NCI-H146 treated with DMSO at 0.1 percent for 48 hours (cell line): ENCODE results near the gene TGFBR1.

Experiments used
- DNase-seq: peaks from one replicate; lab custom pipeline; 2025; ENCODE audit not compliant: unreplicated experiment; lab: John Stamatoyannopoulos, UW

The TGFBR1 gene

DNA sequence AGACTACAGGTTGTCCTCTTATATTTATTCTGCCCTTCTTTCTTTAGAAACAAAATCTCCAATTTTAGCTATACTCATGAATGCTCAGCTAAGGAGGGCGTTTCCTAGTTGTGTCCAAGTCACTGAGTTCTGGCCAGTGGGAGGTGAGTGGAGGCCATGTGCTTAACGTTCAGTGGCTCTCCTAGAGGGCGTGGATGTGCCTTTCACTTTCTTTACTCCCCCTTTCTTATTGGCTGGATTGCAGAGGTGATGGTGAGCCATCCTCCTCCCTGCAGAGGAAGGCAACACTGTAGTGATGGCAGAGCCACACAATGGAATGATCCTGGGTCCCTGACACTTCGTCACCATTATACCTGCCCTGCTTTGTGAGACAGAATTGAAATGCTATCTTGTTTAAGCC lies 62.2 kb downstream of the TGFBR1 start:
- DNase-seq = no peak

DNA sequence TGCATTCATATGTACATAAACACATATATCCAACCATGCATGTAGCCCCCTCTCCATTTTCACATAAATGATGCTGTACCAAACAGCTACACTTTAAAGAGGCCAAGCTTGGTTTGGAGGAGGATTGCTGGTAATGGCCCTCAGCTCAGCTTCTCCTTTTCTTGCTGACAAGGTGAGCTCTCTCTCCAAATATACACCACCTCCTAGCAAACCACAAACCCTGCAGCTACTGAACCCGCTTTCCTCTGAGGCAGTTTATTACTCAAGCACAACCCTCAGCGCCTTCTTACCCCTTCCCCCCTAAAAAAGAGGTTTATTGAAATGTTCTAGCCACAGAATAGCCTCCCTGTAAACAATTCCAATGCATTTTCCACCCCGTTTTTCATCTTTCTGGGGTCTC lies 62.8 kb downstream of the TGFBR1 start:
- DNase-seq = no peak

- no peak for DNase-seq
Observed at GRCh38 chr9:99169086-99169485, 64.2 kb downstream of the TGFBR1 start.

GRCh38 chr9:99169982-99170761 lies 65.3 kb downstream of the TGFBR1 start:
- DNase-seq = peak; percentile 93

DNA sequence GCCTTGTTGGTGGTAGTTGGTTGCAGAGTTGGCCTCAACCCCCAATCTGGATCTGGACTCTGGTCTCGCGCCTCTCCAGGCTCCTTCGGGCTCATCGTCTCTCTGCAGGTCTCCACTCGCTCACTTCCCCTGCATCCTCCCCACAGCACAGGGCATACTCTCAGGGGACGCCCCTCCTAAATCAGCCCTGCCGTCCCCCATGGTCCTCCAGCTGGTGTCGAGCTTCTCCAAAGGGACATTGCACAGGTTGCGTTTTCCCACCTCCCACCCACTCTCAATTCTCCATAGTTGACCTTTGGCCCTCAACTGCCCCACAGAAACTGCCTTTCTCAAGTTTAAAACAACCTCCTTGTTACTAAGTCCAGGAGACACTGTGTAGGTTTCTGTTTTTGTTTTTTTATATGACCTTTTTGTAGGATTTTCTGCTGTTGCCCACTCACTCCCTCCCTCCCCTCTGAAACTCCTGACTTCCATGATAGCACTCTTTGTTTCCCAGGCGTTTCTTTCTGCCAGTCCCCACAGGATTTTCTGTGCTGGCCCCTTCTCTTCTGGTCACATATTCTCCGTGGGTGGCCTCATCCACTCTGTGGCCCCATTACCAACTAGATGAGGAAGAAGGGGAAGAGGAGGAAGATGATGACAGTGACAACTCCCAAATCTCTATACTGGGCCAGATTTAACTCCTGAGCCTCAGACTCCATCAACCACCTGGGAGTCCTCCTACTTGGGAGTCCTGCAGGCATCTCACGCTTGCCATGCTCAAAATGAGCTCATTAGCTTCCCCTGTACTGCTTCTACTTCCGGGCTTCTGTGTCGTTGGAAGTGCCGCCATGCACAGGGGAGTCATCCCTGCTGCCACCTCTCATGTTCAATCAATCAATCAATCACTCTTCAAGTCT lies 66.6 kb downstream of the TGFBR1 start:
- DNase-seq = no peak

GRCh38 chr9:99172124-99173091 lies 67.5 kb downstream of the TGFBR1 start:
- DNase-seq = peak; percentile 69

GRCh38 chr9:99173570-99174504 lies 68.9 kb downstream of the TGFBR1 start:
- DNase-seq = peak; percentile 3

DNA sequence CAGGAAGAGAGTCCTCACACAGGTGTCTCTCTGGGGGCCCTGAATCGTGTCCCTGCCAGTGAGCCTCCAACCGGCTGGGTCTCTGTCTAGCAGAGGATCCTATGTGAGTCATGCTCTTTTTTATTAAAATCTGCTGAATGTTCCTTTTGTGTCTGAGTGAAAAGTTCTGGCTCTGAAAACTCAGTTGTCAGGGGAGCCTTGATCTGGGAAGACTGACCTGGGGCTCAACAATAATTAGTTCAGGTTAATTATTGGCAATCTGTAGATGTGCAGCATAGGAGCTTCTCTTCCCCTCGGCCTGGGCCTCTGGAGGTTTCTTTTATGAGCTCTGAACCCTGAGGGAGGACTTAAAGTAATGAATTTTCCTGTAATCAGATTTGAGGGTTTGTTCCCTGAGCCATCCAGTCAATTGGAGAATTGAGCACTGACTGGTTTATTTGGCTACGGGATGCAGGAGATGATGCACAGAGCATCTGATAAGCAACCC lies 71.7 kb downstream of the TGFBR1 start:
- no peak for DNase-seq

DNA sequence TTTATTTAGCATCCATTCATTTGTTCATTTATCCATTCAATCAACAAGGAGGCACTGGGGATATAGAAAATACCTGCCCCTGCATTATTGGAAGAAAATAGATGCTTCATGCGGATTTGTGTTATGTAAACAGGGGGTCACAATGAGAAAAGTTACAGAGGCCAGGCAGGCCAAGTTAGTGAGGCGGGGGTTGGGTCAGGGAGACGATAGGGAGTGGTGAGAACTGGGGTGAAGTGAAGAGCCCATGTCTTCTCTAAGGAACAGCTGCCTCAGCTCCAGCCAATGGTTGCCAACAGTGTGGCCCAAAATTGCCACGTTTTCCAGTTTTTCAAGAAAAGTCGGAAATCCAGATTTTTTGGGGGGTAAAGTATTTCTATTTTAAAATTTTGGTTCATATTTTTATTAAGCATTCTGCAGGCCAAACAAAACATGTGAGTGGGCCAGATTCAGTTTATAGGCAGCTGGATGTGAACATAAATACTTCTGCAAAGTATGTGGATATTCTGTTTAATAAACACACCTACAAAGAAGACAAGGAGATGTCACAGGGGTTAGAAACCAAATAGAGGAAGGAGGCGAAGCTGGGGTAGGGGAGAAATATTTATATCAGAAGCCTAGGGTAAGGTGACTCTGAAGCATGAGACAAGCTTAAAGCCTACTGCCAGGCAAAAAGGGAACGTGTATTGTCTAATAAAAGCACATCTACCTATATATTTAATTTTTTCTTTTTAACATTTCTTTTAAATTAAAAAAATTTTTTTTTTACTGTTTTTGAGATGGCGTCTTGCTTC lies 72.9 kb downstream of the TGFBR1 start:
- no peak for DNase-seq

DNA sequence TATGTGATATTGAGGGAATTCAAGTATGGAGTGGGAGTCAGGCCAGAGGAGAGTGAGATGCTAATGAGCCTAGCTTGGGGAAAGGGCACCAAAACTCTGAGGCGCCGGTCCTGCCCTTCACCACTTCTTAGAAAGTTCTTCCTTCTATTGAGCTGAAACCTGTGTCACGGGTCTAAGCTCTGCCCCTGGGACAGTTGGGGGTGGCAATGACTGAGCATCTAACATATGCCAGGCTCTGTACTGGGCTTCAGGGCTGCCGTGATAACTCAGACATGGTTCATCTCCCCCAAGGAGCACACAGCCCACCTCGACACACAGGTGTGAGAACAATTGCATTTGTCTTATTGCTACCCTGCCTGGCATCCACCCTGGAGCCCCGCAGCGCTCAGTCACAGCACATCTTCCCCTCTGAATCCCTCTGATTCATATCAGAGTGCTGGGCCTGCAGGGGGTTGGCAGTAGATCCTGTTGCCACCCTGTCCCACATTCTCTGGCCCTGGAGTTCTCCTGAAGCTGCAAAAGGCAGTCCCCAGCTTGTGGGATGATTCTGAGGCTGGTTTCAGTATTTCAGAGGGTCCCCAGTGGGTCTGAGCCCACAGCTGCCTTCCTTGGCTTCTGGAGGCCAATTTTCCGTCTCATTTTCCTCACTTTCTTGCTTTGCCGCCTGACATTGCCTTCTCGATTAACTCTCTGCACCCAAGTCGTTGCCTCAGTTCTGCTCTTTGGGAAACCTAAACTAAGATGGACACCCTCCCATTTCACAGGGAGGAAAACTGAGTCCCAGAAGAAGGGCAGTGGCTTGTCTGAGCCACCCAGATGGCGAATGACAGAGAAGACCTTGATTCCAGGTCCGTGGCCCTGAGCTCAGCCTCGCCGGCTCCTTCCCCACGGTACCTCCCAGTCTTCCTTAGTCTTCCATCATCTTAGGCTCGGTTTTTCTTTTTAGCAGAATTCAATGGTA lies 74.3 kb downstream of the TGFBR1 start:
- DNase-seq = no peak

DNA sequence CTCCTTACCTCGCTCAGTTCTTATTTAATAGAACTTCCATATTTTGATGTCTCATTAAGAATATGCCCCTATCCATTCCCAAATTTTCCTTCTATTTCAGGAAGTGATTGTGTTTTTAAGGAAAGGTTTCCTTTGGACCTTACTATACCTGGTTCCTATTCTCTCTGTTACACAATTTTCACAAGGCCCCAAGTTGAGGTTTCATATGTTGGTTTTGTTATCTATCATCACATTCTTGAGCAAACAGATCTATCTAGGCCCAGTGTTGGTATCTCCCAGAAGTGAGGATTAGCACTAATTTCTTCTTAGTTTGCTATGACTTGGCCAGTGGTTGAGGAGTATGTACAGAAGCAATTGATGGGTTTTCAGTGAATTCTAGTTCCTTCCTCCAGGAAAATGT lies 75.3 kb downstream of the TGFBR1 start:
- no peak for DNase-seq

- DNase-seq = no peak
Observed at GRCh38 chr9:99180662-99181061, 75.7 kb downstream of the TGFBR1 start.

- DNase-seq = no peak
Observed at GRCh38 chr9:99181206-99181605, 76.3 kb downstream of the TGFBR1 start.

DNA sequence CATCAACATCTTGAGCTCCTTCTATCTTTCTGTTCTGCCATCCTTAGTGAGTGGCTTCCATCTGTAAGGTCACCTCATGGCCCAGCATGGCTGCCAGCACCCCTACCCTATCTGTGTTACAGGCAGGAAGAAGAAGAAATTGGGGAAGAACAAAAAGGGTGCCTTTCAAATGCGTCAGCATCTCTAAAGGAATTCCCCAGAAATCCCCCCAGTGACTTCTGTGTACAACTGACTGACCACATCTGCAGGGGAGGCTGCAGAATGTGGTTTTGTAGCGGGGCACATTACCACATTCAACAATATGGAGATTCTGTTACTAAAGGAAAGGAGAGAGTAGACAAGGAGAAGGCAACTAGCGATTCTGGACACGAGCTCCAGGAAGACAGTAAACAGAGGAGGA lies 76.7 kb downstream of the TGFBR1 start:
- no peak for DNase-seq

DNA sequence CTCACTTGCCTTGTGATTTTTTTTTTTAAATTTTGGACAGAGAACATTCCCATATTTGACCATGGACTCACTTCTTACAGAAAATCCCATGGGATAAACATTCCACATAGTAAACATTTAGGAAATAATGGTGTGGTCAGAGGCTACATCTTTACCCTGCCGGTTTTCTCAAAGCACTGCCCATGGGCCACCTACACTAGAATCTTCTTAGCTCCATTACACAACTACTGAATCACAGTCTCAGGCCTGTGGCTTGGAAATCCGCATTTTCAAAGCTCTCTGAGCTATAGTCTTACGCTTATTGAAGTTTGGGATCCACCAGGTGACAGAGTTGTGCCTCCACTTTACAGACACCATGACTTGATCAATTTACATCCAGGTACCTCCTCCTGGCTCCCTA lies 77.4 kb downstream of the TGFBR1 start:
- DNase-seq = no peak

GRCh38 chr9:99183616-99184015 lies 78.7 kb downstream of the TGFBR1 start:
- DNase-seq = no peak

- no peak for DNase-seq
Observed at GRCh38 chr9:99184110-99184474, 79.2 kb downstream of the TGFBR1 start.
